ACC112 (cell line): ENCODE data around the gene NKX6-2.

ENCODE experiments used
- H2AFZ ChIP-seq: fragments of 200-600 bp; sonication (generic); one replicate; pipeline ENCODE4 v1.6.0; 2017; ENCODE audit warnings: antibody characterized with exemption, low read length; ENCODE audit not compliant: unreplicated experiment
- H3K27ac ChIP-seq: fragments of 200-600 bp; sonication (generic); 2 replicates; pipeline ENCODE4 v1.5.1; 2014; ENCODE audit warnings: low read depth, mild to moderate bottlenecking, antibody characterized with exemption, low read length, moderate library complexity
- H3K27me3 ChIP-seq: fragments of 200-600 bp; sonication (generic); 2 replicates; pipeline ENCODE4 v1.6.1; 2014; ENCODE audit warnings: mild to moderate bottlenecking, antibody characterized with exemption, low read length, moderate library complexity, mixed read lengths; ENCODE audit not compliant: insufficient read depth
- H3K36me3 ChIP-seq: fragments of 200-600 bp; sonication (generic); 2 replicates; pipeline ENCODE4 v1.6.1; 2016; ENCODE audit warnings: mild to moderate bottlenecking, antibody characterized with exemption, low read length, moderate library complexity, mixed read lengths; ENCODE audit not compliant: insufficient read depth
- H3K4me1 ChIP-seq: fragments of 200-600 bp; sonication (generic); one replicate; pipeline ENCODE4 v1.6.1; 2016; ENCODE audit warnings: low read length, mixed read lengths; ENCODE audit not compliant: insufficient read depth, unreplicated experiment, control insufficient read depth
- H3K4me3 ChIP-seq: fragments of 200-600 bp; sonication (generic); 2 replicates; pipeline ENCODE4 v1.5.1; 2014; ENCODE audit warnings: mild to moderate bottlenecking, low read depth, low read length
- H3K79me2 ChIP-seq: fragments of 200-600 bp; sonication (generic); one replicate; pipeline ENCODE4 v1.6.0; 2016; ENCODE audit warnings: low read length; ENCODE audit not compliant: control insufficient read depth, unreplicated experiment, insufficient read depth

NKX6-2 gene

GRCh38 chr10:132786884-132787494, 1.0 kb upstream of the NKX6-2 start:
- H3K36me3 ChIP-seq: no peaks in the 10 kb centered on the region
- H2AFZ ChIP-seq: no peak overlapping the region
- no peaks in the 10 kb centered on the region for H3K79me2 ChIP-seq
- no peaks in the 10 kb centered on the region for H3K4me1 ChIP-seq
- H3K4me3 ChIP-seq: no peak overlapping the region
- peaks cover 73% of the 10 kb centered on the region for H3K27me3 ChIP-seq
- H3K27ac ChIP-seq: no peak overlapping the region

GRCh38 chr10:132786476-132786883, 533 bp upstream of the NKX6-2 start:
- Histone ChIP-seq H3K27me3 (peaks cover 73% of the 10 kb centered on the region), H3K79me2 (no peaks in the 10 kb centered on the region), H2AFZ (no peak overlapping the region), H3K36me3 (no peaks in the 10 kb centered on the region), H3K27ac (no peak overlapping the region), H3K4me3 (no peak overlapping the region), H3K4me1 (no peaks in the 10 kb centered on the region)

- Histone ChIP-seq H3K27me3 (peaks cover 64% of the 10 kb centered on the region), H3K79me2 (no peaks in the 10 kb centered on the region), H2AFZ (no peak overlapping the region), H3K4me1 (no peaks in the 10 kb centered on the region), H3K4me3 (no peak overlapping the region), H3K36me3 (no peaks in the 10 kb centered on the region), H3K27ac (no peak overlapping the region)
Measured at GRCh38 chr10:132784866-132785722, 853 bp downstream of the NKX6-2 start.

GRCh38 chr10:132783940-132784865, 1.7 kb downstream of the NKX6-2 start:
- Histone ChIP-seq H2AFZ (no peak overlapping the region), H3K27me3 (peaks cover 55% of the 10 kb centered on the region), H3K4me3 (no peak overlapping the region), H3K27ac (no peak overlapping the region), H3K4me1 (no peaks in the 10 kb centered on the region), H3K79me2 (no peaks in the 10 kb centered on the region), H3K36me3 (no peaks in the 10 kb centered on the region)

- H3K27me3 ChIP-seq: peaks cover 47% of the 10 kb centered on the region
- H3K4me3 ChIP-seq: no peak overlapping the region
- H3K27ac ChIP-seq: no peak overlapping the region
- H3K79me2 ChIP-seq: no peaks in the 10 kb centered on the region
- H2AFZ ChIP-seq: no peak overlapping the region
- no peaks in the 10 kb centered on the region for H3K4me1 ChIP-seq
- no peaks in the 10 kb centered on the region for H3K36me3 ChIP-seq
Measured at GRCh38 chr10:132783165-132783939, 2.6 kb downstream of the NKX6-2 start.

- Histone ChIP-seq H3K27ac (no peak overlapping the region), H3K27me3 (peaks cover 30% of the 10 kb centered on the region), H3K79me2 (no peaks in the 10 kb centered on the region), H2AFZ (no peak overlapping the region), H3K4me1 (no peaks in the 10 kb centered on the region), H3K4me3 (no peak overlapping the region), H3K36me3 (no peaks in the 10 kb centered on the region)
Measured at GRCh38 chr10:132781556-132781955, 4.4 kb downstream of the NKX6-2 start.

GRCh38 chr10:132780356-132780755, 5.6 kb downstream of the NKX6-2 start:
- H3K27me3 ChIP-seq: peaks cover 22% of the 10 kb centered on the region

GRCh38 chr10:132779549-132780294, 6.2 kb downstream of the NKX6-2 start:
- no peaks in the 10 kb centered on the region for H3K79me2 ChIP-seq
- H3K27me3 ChIP-seq: peaks cover 16% of the 10 kb centered on the region
- no peaks in the 10 kb centered on the region for H3K36me3 ChIP-seq
- H3K4me1 ChIP-seq: no peaks in the 10 kb centered on the region
- no peak overlapping the region for H3K27ac ChIP-seq
- H3K4me3 ChIP-seq: no peak overlapping the region
- H2AFZ ChIP-seq: no peak overlapping the region

More at GRCh38 chr10:132780356-132780755, 5.6 kb downstream of the NKX6-2 start:
- no peaks in the 10 kb centered on the region for H3K79me2 ChIP-seq
- no peaks in the 10 kb centered on the region for H3K4me1 ChIP-seq
- H3K36me3 ChIP-seq: no peaks in the 10 kb centered on the region
- no peak overlapping the region for H3K4me3 ChIP-seq
- H2AFZ ChIP-seq: no peak overlapping the region
- no peak overlapping the region for H3K27ac ChIP-seq

GRCh38 chr10:132777441-132777840, 8.5 kb downstream of the NKX6-2 start:
- Histone ChIP-seq H3K79me2 (no peaks in the 10 kb centered on the region), H3K4me1 (no peaks in the 10 kb centered on the region), H2AFZ (no peak overlapping the region), H3K4me3 (no peak overlapping the region), H3K36me3 (no peaks in the 10 kb centered on the region), H3K27me3 (no peaks in the 10 kb centered on the region), H3K27ac (no peak overlapping the region)
